Gastrocnemius medialis (tissue), 4 donors: ENCODE data around the gene ECM1.

ENCODE experiments used
- POLR2A ChIP-seq, 2 donors: fragments of 450-650 bp; IDR thresholded peaks; one replicate each; pipeline ENCODE4 v1.6.1; 2017; ENCODE audit warnings: antibody characterized with exemption in 2 of 2, mild to moderate bottlenecking in 2 of 2, moderate library complexity in 2 of 2
- TF ChIP-seq, protein P1 (sequence below), 5 experiments: fragments of 450-650 bp in 3 of 5; fragments of 200-600 bp in 2 of 5; sonication (generic) in 2 of 5; IDR thresholded peaks in 4 of 5; conservative IDR thresholded peaks in 1 of 5; 1 replicate in 4 of 5; 2 replicates in 1 of 5; pipeline ENCODE4 v1.5.1; 2016 to 2019; ENCODE audit warnings: antibody characterized with exemption in 5 of 5, mild to moderate bottlenecking in 3 of 5, moderate library complexity in 3 of 5

DNA sequence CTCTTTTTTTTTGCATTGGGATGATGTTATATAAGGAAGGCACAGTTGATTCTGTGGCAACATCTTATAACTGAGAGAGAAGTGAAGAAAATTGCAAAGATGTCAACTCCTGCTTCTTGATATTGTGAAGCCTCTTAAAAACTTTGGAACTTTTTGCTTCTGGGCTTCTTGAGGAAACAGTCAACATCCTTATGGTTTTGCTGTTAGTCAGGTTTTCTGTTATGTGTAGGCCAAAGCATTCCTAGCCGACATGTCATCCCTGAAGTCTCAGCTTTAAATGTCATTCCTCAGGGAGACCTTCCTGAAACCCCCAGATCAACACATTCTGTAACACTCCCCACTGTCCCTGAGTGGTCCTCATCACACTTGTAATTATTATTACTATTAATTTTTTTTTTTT lies 20.3 kb downstream of the ECM1 start:
- TF ChIP-seq, protein P1, sequence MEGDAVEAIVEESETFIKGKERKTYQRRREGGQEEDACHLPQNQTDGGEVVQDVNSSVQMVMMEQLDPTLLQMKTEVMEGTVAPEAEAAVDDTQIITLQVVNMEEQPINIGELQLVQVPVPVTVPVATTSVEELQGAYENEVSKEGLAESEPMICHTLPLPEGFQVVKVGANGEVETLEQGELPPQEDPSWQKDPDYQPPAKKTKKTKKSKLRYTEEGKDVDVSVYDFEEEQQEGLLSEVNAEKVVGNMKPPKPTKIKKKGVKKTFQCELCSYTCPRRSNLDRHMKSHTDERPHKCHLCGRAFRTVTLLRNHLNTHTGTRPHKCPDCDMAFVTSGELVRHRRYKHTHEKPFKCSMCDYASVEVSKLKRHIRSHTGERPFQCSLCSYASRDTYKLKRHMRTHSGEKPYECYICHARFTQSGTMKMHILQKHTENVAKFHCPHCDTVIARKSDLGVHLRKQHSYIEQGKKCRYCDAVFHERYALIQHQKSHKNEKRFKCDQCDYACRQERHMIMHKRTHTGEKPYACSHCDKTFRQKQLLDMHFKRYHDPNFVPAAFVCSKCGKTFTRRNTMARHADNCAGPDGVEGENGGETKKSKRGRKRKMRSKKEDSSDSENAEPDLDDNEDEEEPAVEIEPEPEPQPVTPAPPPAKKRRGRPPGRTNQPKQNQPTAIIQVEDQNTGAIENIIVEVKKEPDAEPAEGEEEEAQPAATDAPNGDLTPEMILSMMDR (IDR thresholded peaks at IDR 0.05 in 4 of 5, conservative IDR thresholded peaks at IDR 0.05 in 1 of 5): no peak
- no peak for TF ChIP-seq POLR2A (IDR thresholded peaks at IDR 0.05)
